PC-3 (cell line): Measurements from ENCODE around the gene ARHGAP15.

Experiments used
- CTCF ChIP-seq: fragments of 300-600 bp; sonication (generic); conservative IDR thresholded peaks from 2 replicates; pipeline ENCODE4 v1.5.1; 2017; ENCODE audit warnings: antibody characterized with exemption, low read depth, mild to moderate bottlenecking, low read length
- EZH2 ChIP-seq: fragments of 300-600 bp; sonication (generic); IDR thresholded peaks from one replicate; pipeline ENCODE4 v1.6.1; 2017; ENCODE audit warnings: antibody characterized with exemption, mild to moderate bottlenecking, low read length; ENCODE audit not compliant: unreplicated experiment

- no peak for TF ChIP-seq CTCF
- no peak for TF ChIP-seq EZH2
These were observed 45.6 kb upstream of the ARHGAP15 start for GRCh38 chr2:143083636-143084035.
